ENCODE results near the gene TRIM39.

Gene TRIM39

GRCh38 chr6:30325873-30326525 is 728 bp upstream of the TRIM39 start (continued):
- TF ChIP-seq, protein P1, sequence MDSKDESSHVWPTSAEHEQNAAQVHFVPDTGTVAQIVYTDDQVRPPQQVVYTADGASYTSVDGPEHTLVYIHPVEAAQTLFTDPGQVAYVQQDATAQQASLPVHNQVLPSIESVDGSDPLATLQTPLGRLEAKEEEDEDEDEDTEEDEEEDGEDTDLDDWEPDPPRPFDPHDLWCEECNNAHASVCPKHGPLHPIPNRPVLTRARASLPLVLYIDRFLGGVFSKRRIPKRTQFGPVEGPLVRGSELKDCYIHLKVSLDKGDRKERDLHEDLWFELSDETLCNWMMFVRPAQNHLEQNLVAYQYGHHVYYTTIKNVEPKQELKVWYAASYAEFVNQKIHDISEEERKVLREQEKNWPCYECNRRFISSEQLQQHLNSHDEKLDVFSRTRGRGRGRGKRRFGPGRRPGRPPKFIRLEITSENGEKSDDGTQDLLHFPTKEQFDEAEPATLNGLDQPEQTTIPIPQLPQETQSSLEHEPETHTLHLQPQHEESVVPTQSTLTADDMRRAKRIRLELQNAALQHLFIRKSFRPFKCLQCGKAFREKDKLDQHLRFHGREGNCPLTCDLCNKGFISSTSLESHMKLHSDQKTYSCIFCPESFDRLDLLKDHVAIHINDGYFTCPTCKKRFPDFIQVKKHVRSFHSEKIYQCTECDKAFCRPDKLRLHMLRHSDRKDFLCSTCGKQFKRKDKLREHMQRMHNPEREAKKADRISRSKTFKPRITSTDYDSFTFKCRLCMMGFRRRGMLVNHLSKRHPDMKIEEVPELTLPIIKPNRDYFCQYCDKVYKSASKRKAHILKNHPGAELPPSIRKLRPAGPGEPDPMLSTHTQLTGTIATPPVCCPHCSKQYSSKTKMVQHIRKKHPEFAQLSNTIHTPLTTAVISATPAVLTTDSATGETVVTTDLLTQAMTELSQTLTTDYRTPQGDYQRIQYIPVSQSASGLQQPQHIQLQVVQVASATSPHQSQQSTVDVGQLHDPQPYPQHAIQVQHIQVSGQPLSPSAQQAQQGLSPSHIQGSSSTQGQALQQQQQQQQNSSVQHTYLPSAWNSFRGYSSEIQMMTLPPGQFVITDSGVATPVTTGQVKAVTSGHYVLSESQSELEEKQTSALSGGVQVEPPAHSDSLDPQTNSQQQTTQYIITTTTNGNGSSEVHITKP (tag by site-specific recombination; IDR thresholded peaks at IDR 0.05): peak; percentile 69
- peak; percentile 86; the same call in 1 of the 2 replicates for TF ChIP-seq KLF9 (tag by site-specific recombination; IDR thresholded peaks at IDR 0.05; ENCODE audit: low read depth)
- no peak for TF ChIP-seq ZNF670 (tag by site-specific recombination; IDR thresholded peaks at IDR 0.05; ENCODE audit: low read depth)
- TF ChIP-seq WT1 (tag by site-specific recombination; IDR thresholded peaks at IDR 0.05): peak; percentile 56; the same call in 1 of the 2 replicates
- TF ChIP-seq, protein P2, sequence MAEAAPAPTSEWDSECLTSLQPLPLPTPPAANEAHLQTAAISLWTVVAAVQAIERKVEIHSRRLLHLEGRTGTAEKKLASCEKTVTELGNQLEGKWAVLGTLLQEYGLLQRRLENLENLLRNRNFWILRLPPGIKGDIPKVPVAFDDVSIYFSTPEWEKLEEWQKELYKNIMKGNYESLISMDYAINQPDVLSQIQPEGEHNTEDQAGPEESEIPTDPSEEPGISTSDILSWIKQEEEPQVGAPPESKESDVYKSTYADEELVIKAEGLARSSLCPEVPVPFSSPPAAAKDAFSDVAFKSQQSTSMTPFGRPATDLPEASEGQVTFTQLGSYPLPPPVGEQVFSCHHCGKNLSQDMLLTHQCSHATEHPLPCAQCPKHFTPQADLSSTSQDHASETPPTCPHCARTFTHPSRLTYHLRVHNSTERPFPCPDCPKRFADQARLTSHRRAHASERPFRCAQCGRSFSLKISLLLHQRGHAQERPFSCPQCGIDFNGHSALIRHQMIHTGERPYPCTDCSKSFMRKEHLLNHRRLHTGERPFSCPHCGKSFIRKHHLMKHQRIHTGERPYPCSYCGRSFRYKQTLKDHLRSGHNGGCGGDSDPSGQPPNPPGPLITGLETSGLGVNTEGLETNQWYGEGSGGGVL (tag by site-specific recombination; IDR thresholded peaks at IDR 0.05): peak; percentile 73
- TF ChIP-seq ZNF610 (tag by site-specific recombination; IDR thresholded peaks at IDR 0.05; ENCODE audit: borderline replicate concordance): peak; percentile 56; the same call in 1 of the 2 replicates
- TF ChIP-seq ZNF768 (tag by site-specific recombination; IDR thresholded peaks at IDR 0.05): no peak
- TF ChIP-seq, protein P3, sequence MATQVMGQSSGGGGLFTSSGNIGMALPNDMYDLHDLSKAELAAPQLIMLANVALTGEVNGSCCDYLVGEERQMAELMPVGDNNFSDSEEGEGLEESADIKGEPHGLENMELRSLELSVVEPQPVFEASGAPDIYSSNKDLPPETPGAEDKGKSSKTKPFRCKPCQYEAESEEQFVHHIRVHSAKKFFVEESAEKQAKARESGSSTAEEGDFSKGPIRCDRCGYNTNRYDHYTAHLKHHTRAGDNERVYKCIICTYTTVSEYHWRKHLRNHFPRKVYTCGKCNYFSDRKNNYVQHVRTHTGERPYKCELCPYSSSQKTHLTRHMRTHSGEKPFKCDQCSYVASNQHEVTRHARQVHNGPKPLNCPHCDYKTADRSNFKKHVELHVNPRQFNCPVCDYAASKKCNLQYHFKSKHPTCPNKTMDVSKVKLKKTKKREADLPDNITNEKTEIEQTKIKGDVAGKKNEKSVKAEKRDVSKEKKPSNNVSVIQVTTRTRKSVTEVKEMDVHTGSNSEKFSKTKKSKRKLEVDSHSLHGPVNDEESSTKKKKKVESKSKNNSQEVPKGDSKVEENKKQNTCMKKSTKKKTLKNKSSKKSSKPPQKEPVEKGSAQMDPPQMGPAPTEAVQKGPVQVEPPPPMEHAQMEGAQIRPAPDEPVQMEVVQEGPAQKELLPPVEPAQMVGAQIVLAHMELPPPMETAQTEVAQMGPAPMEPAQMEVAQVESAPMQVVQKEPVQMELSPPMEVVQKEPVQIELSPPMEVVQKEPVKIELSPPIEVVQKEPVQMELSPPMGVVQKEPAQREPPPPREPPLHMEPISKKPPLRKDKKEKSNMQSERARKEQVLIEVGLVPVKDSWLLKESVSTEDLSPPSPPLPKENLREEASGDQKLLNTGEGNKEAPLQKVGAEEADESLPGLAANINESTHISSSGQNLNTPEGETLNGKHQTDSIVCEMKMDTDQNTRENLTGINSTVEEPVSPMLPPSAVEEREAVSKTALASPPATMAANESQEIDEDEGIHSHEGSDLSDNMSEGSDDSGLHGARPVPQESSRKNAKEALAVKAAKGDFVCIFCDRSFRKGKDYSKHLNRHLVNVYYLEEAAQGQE (tag by site-specific recombination; IDR thresholded peaks at IDR 0.05): 0 out of 2 replicates have a peak, but pooled peaks have one; percentile 17
- TF ChIP-seq ZNF2 (tag by site-specific recombination; IDR thresholded peaks at IDR 0.05): peak; percentile 82
- TF ChIP-seq SP3 (tag by site-specific recombination; IDR thresholded peaks at IDR 0.05): peak; percentile 80
- TF ChIP-seq ZNF274 (IDR thresholded peaks at IDR 0.05; ENCODE audit: low read length): no peak
- no peak for TF ChIP-seq ZNF274 (tag by site-specific recombination; IDR thresholded peaks at IDR 0.05; ENCODE audit: borderline replicate concordance)
- TF ChIP-seq, protein P4, sequence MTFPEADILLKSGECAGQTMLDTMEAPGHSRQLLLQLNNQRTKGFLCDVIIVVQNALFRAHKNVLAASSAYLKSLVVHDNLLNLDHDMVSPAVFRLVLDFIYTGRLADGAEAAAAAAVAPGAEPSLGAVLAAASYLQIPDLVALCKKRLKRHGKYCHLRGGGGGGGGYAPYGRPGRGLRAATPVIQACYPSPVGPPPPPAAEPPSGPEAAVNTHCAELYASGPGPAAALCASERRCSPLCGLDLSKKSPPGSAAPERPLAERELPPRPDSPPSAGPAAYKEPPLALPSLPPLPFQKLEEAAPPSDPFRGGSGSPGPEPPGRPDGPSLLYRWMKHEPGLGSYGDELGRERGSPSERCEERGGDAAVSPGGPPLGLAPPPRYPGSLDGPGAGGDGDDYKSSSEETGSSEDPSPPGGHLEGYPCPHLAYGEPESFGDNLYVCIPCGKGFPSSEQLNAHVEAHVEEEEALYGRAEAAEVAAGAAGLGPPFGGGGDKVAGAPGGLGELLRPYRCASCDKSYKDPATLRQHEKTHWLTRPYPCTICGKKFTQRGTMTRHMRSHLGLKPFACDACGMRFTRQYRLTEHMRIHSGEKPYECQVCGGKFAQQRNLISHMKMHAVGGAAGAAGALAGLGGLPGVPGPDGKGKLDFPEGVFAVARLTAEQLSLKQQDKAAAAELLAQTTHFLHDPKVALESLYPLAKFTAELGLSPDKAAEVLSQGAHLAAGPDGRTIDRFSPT (tag by site-specific recombination; IDR thresholded peaks at IDR 0.05): 0 out of 2 replicates have a peak, but pooled peaks have one; percentile 10
- 0 out of 2 replicates have a peak, but pooled peaks have one; percentile 14 for TF ChIP-seq PRDM4 (tag by site-specific recombination; IDR thresholded peaks at IDR 0.05)
- TF ChIP-seq SCRT2 (tag by site-specific recombination; IDR thresholded peaks at IDR 0.05): peak; percentile 90
- no peak for TF ChIP-seq ZNF530 (tag by site-specific recombination; IDR thresholded peaks at IDR 0.05; ENCODE audit: low read depth)
- peak; percentile 54; the same call in 1 of the 2 replicates for TF ChIP-seq KLF8 (tag by site-specific recombination; IDR thresholded peaks at IDR 0.05)
- TF ChIP-seq IKZF3 (tag by site-specific recombination; IDR thresholded peaks at IDR 0.05): peak; percentile 16; the same call in 1 of the 2 replicates
- peak; percentile 25 for TF ChIP-seq ZNF341 (tag by site-specific recombination; IDR thresholded peaks at IDR 0.05; ENCODE audit: low read depth)
- TF ChIP-seq BCL11A (tag by site-specific recombination; IDR thresholded peaks at IDR 0.05; ENCODE audit: low read depth): no peak; the same call in 1 of the 2 replicates
- TF ChIP-seq ZNF837 (tag by site-specific recombination; IDR thresholded peaks at IDR 0.05): no peak
- no peak for TF ChIP-seq ZNF677 (tag by site-specific recombination; IDR thresholded peaks at IDR 0.05)
- no peak for TF ChIP-seq GLI2 (tag by site-specific recombination; IDR thresholded peaks at IDR 0.05; ENCODE audit: borderline replicate concordance, low read depth)
- peak; percentile 47; the same call in 1 of the 2 replicates for TF ChIP-seq ZNF639 (tag by site-specific recombination; IDR thresholded peaks at IDR 0.05)
